ENCODE measurements around the gene RTBDN.

- TF ChIP-seq POLR2A (IDR thresholded peaks at IDR 0.05), result no peak
- TF ChIP-seq, protein P1, sequence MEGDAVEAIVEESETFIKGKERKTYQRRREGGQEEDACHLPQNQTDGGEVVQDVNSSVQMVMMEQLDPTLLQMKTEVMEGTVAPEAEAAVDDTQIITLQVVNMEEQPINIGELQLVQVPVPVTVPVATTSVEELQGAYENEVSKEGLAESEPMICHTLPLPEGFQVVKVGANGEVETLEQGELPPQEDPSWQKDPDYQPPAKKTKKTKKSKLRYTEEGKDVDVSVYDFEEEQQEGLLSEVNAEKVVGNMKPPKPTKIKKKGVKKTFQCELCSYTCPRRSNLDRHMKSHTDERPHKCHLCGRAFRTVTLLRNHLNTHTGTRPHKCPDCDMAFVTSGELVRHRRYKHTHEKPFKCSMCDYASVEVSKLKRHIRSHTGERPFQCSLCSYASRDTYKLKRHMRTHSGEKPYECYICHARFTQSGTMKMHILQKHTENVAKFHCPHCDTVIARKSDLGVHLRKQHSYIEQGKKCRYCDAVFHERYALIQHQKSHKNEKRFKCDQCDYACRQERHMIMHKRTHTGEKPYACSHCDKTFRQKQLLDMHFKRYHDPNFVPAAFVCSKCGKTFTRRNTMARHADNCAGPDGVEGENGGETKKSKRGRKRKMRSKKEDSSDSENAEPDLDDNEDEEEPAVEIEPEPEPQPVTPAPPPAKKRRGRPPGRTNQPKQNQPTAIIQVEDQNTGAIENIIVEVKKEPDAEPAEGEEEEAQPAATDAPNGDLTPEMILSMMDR (IDR thresholded peaks at IDR 0.05 in 4 of 5, conservative IDR thresholded peaks at IDR 0.05 in 1 of 5), result no peak
These were observed 23.9 kb upstream of the RTBDN start for GRCh38 chr19:12858041-12858928.

Data from gastrocnemius medialis (tissue), 4 donors.